A673 (cell line): ENCODE data around the gene WDSUB1. TPM values are rescaled to one million over a fixed set of nuclear protein-coding genes. Genes with fewer than 3 reads are reported as not detected.

Source experiments
- BruUV-seq: library from RNA; stranded (reverse); fragments of 400-500 nt; replicated peaks from 2 replicates; lab custom pipeline; 2021; lab: Mats Ljungman, UMichigan
- CTCF ChIA-PET: fragments of 300-600 bp; sonication (Branson Sonifier 250); formaldehyde crosslinking; loops from one replicate; lab custom pipeline; 2022; ENCODE audit warnings: antibody characterized with exemption; lab: Charles Lee
- POLR2A ChIA-PET: fragments of 300-600 bp; sonication (Branson Sonifier 250); formaldehyde crosslinking; loops from one replicate; lab custom pipeline; 2022; ENCODE audit warnings: antibody characterized with exemption; ENCODE audit not compliant: low non-redundant PET; lab: Charles Lee
- DNase-seq: peaks from one replicate; pipeline ENCODE4 v3.0.0-alpha.2; 2015; ENCODE audit warnings: low spot score
- H3K27ac ChIP-seq: fragments of 200-600 bp; sonication (generic); 2 replicates; pipeline ENCODE4 v1.5.1; 2016; ENCODE audit warnings: mixed run types, low read depth, mild to moderate bottlenecking, mixed read lengths, antibody characterized with exemption, low read length; ENCODE audit not compliant: poor library complexity, severe bottlenecking
- H3K27me3 ChIP-seq: fragments of 200-600 bp; sonication (generic); replicated peaks from 2 replicates; pipeline ENCODE4 v1.6.1; 2017; ENCODE audit warnings: mixed run types, low read depth, mild to moderate bottlenecking, mixed read lengths, antibody characterized with exemption, low read length; ENCODE audit not compliant: insufficient read depth, poor library complexity
- H3K36me3 ChIP-seq: fragments of 200-600 bp; sonication (generic); 2 replicates; pipeline ENCODE4 v1.6.1; 2016; ENCODE audit warnings: mixed run types, mild to moderate bottlenecking, mixed read lengths, antibody characterized with exemption, low read length; ENCODE audit not compliant: insufficient read depth, poor library complexity, severe bottlenecking
- H3K4me1 ChIP-seq: fragments of 200-600 bp; sonication (generic); 2 replicates; pipeline ENCODE4 v1.6.1; 2017; ENCODE audit warnings: mixed run types, mild to moderate bottlenecking, mixed read lengths, antibody characterized with exemption, low read length; ENCODE audit not compliant: insufficient read depth, poor library complexity, severe bottlenecking
- H3K4me3 ChIP-seq: fragments of 200-600 bp; sonication (generic); 2 replicates; pipeline ENCODE4 v1.5.1; 2016; ENCODE audit warnings: low read depth, mixed run types, mild to moderate bottlenecking, mixed read lengths, low read length; ENCODE audit not compliant: poor library complexity, severe bottlenecking
- H3K9me3 ChIP-seq: fragments of 200-600 bp; sonication (generic); 2 replicates; pipeline ENCODE4 v1.6.1; 2016; ENCODE audit warnings: mixed run types, low read depth, mild to moderate bottlenecking, mixed read lengths, antibody characterized with exemption, low read length; ENCODE audit not compliant: poor library complexity, severe bottlenecking
- CTCF ChIP-seq: fragments of 300-800, 200-600 bp; sonication (generic); conservative IDR thresholded peaks from 2 replicates; pipeline ENCODE4 v1.5.1; 2017; ENCODE audit warnings: low read depth, mild to moderate bottlenecking, antibody characterized with exemption, low read length, moderate library complexity, mixed read lengths
- EZH2 ChIP-seq: fragments of 200-600 bp; sonication (generic); IDR thresholded peaks from 2 replicates; pipeline ENCODE4 v1.6.1; 2017; ENCODE audit warnings: borderline replicate concordance, low read depth, mild to moderate bottlenecking, mixed read lengths, antibody characterized with exemption, low read length; ENCODE audit not compliant: poor library complexity, severe bottlenecking
- intact Hi-C: fragments of 100-400 bp; cut with micrococcal nuclease; formaldehyde crosslinking; loops from one replicate; pipeline ENCODE4 v1.10.0; 2022; ENCODE audit not compliant: unreplicated experiment
- total RNA-seq: library from RNA; stranded (reverse); gene quantifications from 2 replicates; pipeline ENCODE4 v1.2.3, GENCODE V29; 2021

The WDSUB1 gene
- total RNA-seq, 1 experiment from 2014 or later, result 11.9 TPM

- no peak for DNase-seq
- TF ChIP-seq CTCF (no peak), EZH2 (no peak)
- no peaks in the 10 kb centered on the region for H3K27me3 ChIP-seq
- H3K36me3 ChIP-seq, result no peaks in the 10 kb centered on the region
- intact Hi-C loops, result no loop called here
- no TSS peak for BruUV-seq
- CTCF ChIA-PET, result no interaction called here
- peaks cover 12% of the 10 kb centered on the region for H3K4me1 ChIP-seq
- H3K9me3 ChIP-seq, result no peaks in the 10 kb centered on the region
- H3K4me3 ChIP-seq, result no peak overlapping the region
- H3K27ac ChIP-seq, result no peak overlapping the region
- POLR2A ChIA-PET, result no interaction called here
These were observed 61.2 kb downstream of the WDSUB1 start for GRCh38 chr2:159225025-159226016.

GRCh38 chr2:159224061-159224813 lies 62.3 kb downstream of the WDSUB1 start:
- BruUV-seq, result no TSS peak
- ChIA-PET CTCF (no interaction called here), POLR2A (no interaction called here)
- no peaks in the 10 kb centered on the region for H3K27me3 ChIP-seq
- intact Hi-C loops, result no loop called here
- no peak overlapping the region for H3K27ac ChIP-seq
- peaks cover 12% of the 10 kb centered on the region for H3K4me1 ChIP-seq
- TF ChIP-seq EZH2, result no peak
- no peak for TF ChIP-seq CTCF
- H3K36me3 ChIP-seq, result no peaks in the 10 kb centered on the region
- H3K4me3 ChIP-seq, result no peak overlapping the region
- no peak for DNase-seq
- no peaks in the 10 kb centered on the region for H3K9me3 ChIP-seq

GRCh38 chr2:159219394-159219998 lies 67.0 kb downstream of the WDSUB1 start:
- H3K4me1 ChIP-seq, result no peaks in the 10 kb centered on the region
- H3K36me3 ChIP-seq, result no peaks in the 10 kb centered on the region
- no peak overlapping the region for H3K27ac ChIP-seq
- TF ChIP-seq EZH2 (no peak), CTCF (no peak)
- H3K27me3 ChIP-seq, result no peaks in the 10 kb centered on the region
- intact Hi-C loops, result no loop called here
- DNase-seq, result no peak
- ChIA-PET CTCF (no interaction called here), POLR2A (no interaction called here)
- no peaks in the 10 kb centered on the region for H3K9me3 ChIP-seq
- no peak overlapping the region for H3K4me3 ChIP-seq
- no TSS peak for BruUV-seq
